Measurements from ENCODE around the gene BNIP5. TPM values are rescaled to one million over a fixed set of nuclear protein-coding genes. Genes with fewer than 3 reads are reported as not detected.

Gene BNIP5, protein sequence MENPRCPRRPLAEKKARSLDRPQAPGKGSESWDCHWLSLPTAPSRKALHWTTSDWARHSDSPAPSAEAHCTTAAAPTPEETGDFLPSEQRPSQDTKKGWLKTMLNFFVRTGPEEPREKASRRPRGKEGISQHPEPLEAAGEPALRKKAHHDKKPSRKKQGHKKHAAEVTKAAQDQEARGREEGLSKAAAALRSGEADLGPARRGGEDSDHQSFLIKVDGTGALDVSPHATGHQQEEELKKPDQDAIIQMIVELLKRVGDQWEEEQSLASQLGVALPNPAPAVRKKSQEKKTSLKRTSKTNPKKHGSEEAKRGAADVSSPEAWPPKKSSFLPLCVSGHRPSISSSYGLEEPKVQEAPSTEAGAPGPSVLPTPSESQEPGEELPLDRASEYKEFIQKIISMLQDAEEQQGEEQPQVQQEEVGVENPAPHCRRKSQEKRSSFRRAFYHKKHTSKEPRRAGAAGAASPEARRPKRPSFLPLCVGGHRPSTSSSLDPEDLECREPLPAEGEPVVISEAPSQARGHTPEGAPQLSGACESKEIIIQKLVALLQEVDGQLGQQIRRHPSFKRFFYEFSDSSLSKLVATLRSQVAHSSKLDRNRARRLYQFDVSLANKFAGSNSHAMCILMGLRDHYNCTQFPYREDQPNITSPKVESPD
- total RNA-seq (2014; rRNA removed; shearing (Covaris generic)) (not detected in 2 replicates), total RNA-seq (2022) (not detected in 2 replicates), Bru-seq, nascent RNA (not detected), BruChase-seq, experiment 1, labeled RNA remaining after a 6-hour chase (percentile 4 among the genes with signal in this experiment), BruChase-seq, experiment 2, labeled RNA remaining after a 2-hour chase (not detected)
- long read RNA-seq, result 0 reads

DNA sequence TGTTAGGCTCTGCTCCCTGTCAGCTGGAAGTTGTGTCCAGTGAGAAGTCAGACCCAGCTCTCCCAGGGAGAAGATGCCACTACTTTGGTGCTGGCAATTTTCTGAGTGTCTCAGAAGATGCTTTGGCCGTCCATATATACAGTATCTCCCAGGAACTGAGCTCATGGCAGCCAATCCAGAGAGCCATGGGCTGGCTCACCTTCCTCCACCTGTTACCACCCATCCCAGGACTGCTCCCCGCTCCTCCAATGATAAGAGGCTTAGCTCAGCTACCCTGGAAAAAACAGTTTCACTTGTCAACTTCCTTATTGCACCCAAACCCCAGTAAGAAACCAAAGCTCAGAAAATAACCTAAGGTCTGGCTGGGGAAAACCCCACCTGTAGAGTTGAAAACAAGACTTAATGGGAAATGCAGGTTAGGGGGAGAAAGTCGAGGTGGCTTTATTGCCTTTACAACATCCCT, at the start of gene BNIP5:
Gene BNIP5, minus strand, starts transcription at position 110 of the 463 bp plus-strand sequence. CDS start 6,198 bp downstream, outside the sequence.
- H3K4me2 ChIP-seq (ENCODE audit: low read length), result no peak within 1 kb of the TSS
- intact Hi-C loops (cut with micrococcal nuclease; ENCODE audit: unreplicated experiment), result no loop called here
- POLR2A ChIA-PET, result interaction anchor here (0.6 kb wide), 2 partner anchors 31 to 99 kb away, joined by 3 to 5 read pairs; no protein-coding TSS in a partner anchor

DNA sequence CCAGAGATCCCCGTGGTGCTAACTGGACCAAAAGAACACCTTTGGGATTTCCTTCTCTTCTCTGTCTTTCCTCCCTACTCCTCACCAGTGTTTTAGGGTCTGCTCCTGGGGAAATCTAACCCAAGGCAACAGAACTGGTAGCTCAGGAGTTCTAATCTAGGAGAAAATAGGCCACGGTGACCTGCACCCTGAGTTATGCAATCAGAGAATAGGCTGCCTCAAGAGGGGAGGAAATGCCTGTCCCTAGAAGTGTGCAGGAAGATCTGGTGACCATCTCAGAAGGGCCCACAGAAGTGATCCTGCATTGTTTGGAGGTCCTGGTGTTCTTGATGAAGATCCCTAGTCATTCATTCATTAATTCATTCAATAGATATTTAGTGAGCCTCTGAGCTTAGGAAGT, 47.4 kb upstream of the BNIP5 start:
- TF ChIP-seq, protein P1, sequence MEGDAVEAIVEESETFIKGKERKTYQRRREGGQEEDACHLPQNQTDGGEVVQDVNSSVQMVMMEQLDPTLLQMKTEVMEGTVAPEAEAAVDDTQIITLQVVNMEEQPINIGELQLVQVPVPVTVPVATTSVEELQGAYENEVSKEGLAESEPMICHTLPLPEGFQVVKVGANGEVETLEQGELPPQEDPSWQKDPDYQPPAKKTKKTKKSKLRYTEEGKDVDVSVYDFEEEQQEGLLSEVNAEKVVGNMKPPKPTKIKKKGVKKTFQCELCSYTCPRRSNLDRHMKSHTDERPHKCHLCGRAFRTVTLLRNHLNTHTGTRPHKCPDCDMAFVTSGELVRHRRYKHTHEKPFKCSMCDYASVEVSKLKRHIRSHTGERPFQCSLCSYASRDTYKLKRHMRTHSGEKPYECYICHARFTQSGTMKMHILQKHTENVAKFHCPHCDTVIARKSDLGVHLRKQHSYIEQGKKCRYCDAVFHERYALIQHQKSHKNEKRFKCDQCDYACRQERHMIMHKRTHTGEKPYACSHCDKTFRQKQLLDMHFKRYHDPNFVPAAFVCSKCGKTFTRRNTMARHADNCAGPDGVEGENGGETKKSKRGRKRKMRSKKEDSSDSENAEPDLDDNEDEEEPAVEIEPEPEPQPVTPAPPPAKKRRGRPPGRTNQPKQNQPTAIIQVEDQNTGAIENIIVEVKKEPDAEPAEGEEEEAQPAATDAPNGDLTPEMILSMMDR (conservative IDR thresholded peaks at IDR 0.05; ENCODE audit: low read length), result no peak
- no peak for TF ChIP-seq EZH2phosphoT487 (IDR thresholded peaks at IDR 0.05; ENCODE audit: borderline replicate concordance, low read depth, low read length)
- POLR2A ChIA-PET, result no interaction called here

More for the DNA sequence above, at the start of gene BNIP5:
- Histone ChIP-seq H3K9me3 (ENCODE audit: low read length) (no peaks in the 10 kb centered on the region), H3K27ac (ENCODE audit: low read depth, low read length, poor library complexity, severe bottlenecking) (no peak within 1 kb of the TSS), H2AFZ (ENCODE audit: low read length) (no peak within 1 kb of the TSS), H3K36me3 (ENCODE audit: insufficient read depth, low read length) (no peaks in the 10 kb centered on the region), H3K9me2 (ENCODE audit: insufficient read depth, low read length) (no peaks in the 10 kb centered on the region), H3K79me2 (ENCODE audit: insufficient read depth, low read depth, low read length) (no peaks in the 10 kb centered on the region), H3K4me1 (ENCODE audit: insufficient read depth, low read length, poor library complexity, severe bottlenecking) (no peaks in the 10 kb centered on the region), H3K4me3 (ENCODE audit: low read depth, low read length, poor library complexity, severe bottlenecking) (no peak within 1 kb of the TSS), H4K20me1 (ENCODE audit: insufficient read depth, low read length) (no peaks in the 10 kb centered on the region)
- CTCF ChIA-PET (ENCODE audit: unreplicated experiment), result no interaction called here
- TF ChIP-seq, protein P1 (conservative IDR thresholded peaks at IDR 0.05; ENCODE audit: low read length), result no peak
- no peak for TF ChIP-seq EZH2phosphoT487 (IDR thresholded peaks at IDR 0.05; ENCODE audit: borderline replicate concordance, low read depth, low read length)
- DNase-seq (ENCODE audit: low spot score), result no peak
- no TSS peak for BruUV-seq (replicated peaks)

More for the DNA sequence above, 47.4 kb upstream of the BNIP5 start:
- peak overlapping the region; percentile 52; the same call in 1 of the 2 replicates for H2AFZ ChIP-seq (ENCODE audit: low read length)
- no peak overlapping the region for H3K27ac ChIP-seq (ENCODE audit: low read depth, low read length, poor library complexity, severe bottlenecking)
- H3K4me1 ChIP-seq (ENCODE audit: insufficient read depth, low read length, poor library complexity, severe bottlenecking), result peaks cover 7% of the 10 kb centered on the region
- BruUV-seq (replicated peaks), result no TSS peak
- CTCF ChIA-PET (ENCODE audit: unreplicated experiment), result no interaction called here
- DNase-seq (ENCODE audit: low spot score), result no peak
- intact Hi-C loops (cut with micrococcal nuclease; ENCODE audit: unreplicated experiment), result no loop called here
- no peaks in the 10 kb centered on the region for H3K9me2 ChIP-seq (ENCODE audit: insufficient read depth, low read length)
- H3K9me3 ChIP-seq (ENCODE audit: low read length), result no peaks in the 10 kb centered on the region
- no peaks in the 10 kb centered on the region for H4K20me1 ChIP-seq (ENCODE audit: insufficient read depth, low read length)
- H3K79me2 ChIP-seq (ENCODE audit: insufficient read depth, low read depth, low read length), result no peaks in the 10 kb centered on the region
- no peaks in the 10 kb centered on the region for H3K36me3 ChIP-seq (ENCODE audit: insufficient read depth, low read length)
- no peak overlapping the region for H3K4me2 ChIP-seq (ENCODE audit: low read length)
- no peak overlapping the region for H3K4me3 ChIP-seq (ENCODE audit: low read depth, low read length, poor library complexity, severe bottlenecking)
